Stimulated activated naive CD8-positive, alpha-beta T cell treated with anti-CD3 and anti-CD28 coated beads, Interleukin-15, Interleukin-2, amounts not matched to agents 100 U/mL and 50 U/mL, for 24 hours (primary cell): ENCODE data around the gene TPRX2.
A peak's percentile ranks its signal among the peaks of the same experiment; 100 is the strongest.
"Not testable (repeated sequence)": the region's sequence is repeated elsewhere in the genome, so short reads cannot be mapped to it uniquely, and the experiment has no call there.

Experiments used
- ATAC-seq: fragments of 150-1000 bp; cut with Tn5 transposase; one replicate; pipeline ENCODE4 v1.10.0; 2021
- DNase-seq: peaks from one replicate; pipeline ENCODE4 v3.0.0; 2021

Gene TPRX2

DNA sequence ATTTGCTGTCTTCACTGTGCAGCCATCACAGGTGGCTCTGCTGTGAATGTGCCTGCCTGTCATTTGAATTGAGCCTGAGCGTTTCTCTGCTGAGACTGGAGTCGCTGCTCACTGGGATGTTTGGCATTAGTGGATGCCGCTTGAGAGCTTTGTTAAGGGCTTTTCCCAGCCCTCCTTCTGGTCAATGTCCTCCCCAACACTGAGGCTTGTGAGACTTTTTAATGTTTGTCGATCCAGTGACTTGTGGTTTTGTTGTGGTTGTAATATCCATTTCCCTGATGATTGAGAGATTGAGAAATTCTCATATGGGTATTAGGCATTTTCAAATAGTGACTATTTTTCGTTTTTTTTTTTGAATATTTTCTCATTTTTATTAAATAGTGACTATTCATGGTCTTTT, 2.6 kb downstream of the TPRX2 start:
- no peak for ATAC-seq

DNA sequence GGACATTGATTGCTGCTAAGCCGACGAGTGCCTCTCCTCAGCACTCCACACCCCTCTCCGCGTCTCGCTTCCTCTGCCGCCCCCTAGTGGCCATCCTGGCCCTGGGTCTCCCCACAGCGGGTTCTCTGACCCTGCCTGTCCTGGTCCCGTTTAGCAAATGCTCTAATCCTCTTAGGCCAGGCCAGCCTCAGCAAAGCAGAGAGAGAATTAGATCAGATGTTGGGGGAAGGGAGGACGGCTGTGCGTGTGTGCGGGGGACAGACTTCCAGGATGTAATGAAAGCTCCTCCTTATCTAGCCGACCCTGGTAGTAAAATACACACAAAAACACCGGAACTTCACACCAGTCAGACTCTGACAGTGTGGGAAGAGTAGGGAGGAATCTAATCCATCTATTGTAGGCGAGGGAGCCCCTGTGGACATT, 4.5 kb downstream of the TPRX2 start:
- DNase-seq (peak; percentile 95), ATAC-seq (peak; percentile 89)

More for the DNA sequence above, 2.6 kb downstream of the TPRX2 start:
- DNase-seq = no peak

DNA sequence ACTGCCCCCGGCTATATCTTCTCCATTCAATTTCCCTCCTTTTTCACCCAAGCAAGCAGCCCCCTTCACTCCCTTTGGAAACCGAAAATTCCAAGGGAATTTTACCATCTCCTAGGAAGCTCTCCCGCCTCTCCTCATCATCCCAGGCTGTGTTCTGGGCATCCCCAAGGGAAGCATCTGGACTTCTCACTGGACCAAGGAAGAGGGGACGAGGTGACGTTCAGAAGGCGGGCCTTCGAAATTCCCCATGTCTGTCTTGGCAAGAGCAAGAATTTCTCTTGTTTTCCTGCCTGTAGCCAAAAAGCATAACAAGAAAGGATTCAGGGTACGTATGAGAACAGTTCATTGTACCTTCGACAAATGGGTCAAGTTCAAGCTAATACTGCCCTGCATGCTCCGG, 6.1 kb downstream of the TPRX2 start:
- DNase-seq (no peak), ATAC-seq (no peak)

DNA sequence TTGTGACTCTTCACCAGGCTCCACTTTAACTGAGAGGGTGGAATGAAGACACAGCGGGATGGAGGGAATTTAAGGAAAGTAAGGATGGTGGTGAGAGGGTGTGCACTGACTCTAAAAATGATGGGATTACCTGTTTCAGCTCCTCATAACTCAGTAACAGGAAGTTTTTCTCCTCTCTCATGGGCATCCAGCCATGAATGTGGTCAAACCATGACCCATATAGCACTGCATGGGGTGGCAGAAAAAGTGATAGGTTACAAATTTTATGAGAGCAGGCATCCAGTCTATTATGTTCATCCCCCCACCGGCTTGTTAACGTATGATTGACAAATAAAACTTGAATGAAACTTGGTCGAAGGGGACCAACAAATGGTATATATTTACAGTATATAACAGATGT, 19.9 kb downstream of the TPRX2 start:
- DNase-seq = no peak
- no peak for ATAC-seq

DNA sequence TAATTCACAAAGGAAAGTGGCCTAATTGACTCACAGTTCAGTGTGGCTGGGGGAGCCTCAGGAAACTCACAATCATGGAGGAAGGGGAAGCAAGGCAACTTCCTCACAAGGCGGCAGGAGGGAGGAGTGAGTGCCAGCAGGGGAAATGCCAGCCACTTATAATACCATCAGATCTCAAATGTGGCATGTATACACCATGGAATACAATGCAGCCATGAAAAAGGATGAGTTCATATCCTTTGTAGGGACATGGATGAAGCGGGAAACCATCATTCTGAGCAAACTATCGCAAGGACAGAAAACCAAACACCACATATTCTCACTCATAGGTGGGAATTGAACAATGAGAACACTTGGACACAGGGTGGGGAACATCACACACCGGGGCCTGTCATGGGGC, 20.4 kb downstream of the TPRX2 start:
- ATAC-seq, DNase-seq: not testable (repeated sequence)

DNA sequence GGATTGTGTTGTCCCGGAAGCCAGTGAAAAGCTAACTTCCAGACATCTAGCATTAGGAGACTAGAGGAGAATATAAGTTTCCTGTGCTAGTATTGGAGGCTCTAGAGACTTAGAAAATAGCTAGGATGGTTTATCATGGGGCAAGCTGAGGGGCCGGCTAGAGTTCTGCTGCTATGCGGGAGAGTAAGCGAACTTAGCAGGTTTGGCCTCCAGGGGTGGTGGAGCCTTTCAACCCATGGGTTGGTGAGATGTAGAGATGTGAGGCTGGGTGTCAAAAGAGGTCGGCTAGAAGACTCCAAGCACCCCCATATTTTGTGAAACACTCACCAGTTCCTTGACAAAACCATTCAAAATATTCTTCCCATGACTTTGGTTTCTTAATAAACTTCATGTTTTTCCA, 22.7 kb downstream of the TPRX2 start:
- ATAC-seq (no peak), DNase-seq (no peak)

DNA sequence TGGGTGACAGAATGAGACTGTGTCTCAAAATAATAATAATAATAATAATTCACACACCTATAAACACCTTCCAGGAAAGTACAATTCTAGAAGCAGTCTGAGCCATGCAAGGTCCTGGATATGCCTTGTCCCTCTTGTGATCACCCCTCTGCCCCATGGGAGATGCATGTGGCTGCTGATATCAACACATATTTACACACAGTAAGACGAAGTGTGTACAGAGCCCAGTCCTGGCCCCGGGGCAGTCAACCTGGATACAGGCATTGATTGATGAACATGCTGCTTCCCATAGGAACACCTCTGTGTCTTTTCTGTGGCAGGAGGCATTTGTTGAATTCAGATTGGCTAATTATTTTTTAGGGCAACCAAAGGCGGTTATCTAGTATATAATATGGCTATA, 23.9 kb downstream of the TPRX2 start:
- DNase-seq = no peak
- no peak for ATAC-seq

DNA sequence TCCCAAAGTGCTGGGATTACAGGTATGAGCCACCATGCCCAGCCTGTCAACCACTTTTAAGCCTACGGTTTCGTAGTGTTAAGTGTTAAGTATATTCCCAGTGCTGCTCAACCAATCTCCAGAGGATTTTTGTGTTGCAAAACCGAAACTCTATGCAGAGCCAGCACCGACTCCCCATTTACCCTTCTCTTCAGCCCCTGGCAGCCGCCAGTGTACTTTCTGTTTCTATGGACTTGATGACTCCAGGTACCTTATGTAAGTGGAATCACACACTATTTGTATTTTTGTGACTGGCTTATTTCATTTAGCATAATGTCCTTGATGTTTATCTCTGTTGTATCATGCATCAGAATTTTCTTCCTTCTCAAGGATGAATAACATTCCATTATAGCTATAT, 26.0 kb downstream of the TPRX2 start:
- DNase-seq = no peak
- no peak for ATAC-seq

DNA sequence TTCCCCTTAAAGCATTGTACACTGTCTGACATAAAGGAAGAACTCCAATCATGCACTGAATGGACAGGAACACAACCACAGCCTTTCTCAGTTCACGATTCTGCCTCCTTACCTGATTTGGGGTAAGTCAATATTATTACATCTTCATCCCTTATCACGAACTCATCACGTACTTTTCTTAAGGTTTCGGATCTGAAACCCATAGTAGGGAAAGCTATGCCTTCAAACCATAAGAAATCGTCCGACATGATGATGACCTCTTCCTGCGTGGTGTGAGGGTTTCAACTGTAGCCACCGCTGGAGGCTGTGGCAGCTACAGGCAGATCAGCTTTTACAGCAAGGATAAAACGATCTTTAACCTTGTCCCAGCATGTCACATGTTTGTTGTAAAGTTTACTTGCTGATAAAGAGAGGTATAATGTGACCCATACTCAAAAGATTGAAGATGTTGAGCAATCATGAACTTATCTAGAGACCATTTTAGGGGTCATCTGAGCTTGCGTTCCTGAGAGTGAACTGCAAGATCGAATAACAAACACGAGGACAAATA, 27.1 kb downstream of the TPRX2 start, which contains the start of gene SULT2A1:
Gene SULT2A1, minus strand, starts transcription at position 306 of the 550 bp plus-strand sequence. Its CDS starts 58 bp downstream, at position 248.
- no peak for ATAC-seq
- DNase-seq = no peak

DNA sequence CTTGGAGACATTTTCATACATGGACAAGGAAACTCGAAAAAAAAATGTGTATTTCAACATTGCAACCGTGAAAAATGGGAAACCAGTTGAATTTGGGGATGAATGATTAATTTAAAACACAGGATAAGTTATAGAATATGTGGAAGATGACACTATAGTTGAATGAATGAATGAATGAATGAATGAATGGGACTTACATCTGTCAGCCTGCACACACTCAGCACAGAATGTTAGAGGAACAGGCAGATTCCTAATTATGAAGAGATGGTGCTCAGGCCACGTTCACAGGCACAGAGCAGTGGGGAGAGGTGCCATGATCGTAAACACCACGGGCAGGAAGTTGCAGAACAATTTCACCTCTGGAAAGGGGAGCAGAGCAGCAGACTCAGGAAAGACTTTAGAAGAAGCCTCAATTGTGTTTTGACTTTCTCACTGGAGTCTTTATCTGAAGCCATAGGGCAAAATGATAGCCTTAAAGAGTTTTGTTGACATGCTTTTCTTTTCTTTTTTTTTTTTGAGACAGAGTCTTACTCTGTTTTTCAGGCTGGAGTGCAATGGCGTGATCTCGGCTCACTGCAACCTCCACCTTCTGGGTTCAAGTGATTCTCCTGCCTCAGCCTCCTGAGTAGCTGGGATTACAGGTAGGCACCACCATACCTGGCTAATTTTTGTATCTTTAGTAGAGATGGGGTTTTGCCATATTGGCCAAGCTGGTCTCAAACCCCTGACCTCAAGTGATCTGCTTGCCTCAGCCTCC, 32.0 kb downstream of the TPRX2 start:
- DNase-seq = no peak
- no peak for ATAC-seq

DNA sequence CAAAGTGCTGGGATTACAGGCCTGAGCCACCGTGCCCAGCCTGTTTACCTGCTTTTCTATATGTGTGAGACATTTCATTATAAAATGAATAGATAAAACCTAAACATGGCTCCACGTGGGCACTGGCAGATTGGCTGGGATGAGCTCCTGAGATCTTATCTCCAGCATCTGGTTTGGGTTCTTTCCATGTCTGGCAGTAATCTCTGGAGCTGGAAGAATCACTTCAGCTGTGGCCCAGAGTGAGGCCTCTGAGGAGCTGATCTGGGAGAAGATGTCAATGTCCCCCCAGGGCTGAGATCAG, 32.5 kb downstream of the TPRX2 start:
- ATAC-seq (no peak), DNase-seq (no peak)

DNA sequence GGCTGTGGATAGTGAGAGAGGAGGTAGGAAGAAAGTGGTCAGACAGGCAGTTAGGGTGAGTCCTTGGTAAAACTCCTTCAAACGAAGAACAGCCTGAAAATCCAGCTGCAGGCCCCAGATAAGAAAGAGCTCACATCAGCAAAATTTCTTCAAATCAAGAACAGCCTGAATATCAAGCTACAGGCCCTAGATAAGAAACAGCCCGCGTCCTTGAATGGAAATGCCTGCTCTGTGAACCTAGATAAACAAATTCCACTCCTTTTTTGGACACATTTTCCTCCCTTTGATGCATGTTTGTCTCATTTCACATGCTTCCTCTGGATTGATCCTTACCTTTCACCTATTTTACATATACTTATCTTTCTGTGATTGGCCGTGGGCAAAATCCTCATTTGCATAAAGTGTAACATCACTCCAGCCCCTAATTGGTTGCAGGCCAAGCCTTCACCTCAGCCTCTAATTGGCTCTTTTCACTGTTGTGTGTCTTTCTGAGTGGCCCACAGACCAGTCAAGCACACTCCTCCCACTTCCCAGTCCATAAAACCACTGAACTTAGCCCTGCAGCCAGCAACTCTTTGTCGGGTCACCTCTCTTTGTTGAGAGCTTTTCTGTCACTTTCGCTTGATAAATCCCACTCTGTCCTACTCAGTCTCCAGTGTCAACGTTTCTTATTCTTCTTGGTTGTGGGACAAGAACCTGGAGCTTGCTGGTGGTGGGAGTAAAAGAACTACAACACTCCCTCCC, 33.1 kb downstream of the TPRX2 start:
- ATAC-seq = no peak

DNA sequence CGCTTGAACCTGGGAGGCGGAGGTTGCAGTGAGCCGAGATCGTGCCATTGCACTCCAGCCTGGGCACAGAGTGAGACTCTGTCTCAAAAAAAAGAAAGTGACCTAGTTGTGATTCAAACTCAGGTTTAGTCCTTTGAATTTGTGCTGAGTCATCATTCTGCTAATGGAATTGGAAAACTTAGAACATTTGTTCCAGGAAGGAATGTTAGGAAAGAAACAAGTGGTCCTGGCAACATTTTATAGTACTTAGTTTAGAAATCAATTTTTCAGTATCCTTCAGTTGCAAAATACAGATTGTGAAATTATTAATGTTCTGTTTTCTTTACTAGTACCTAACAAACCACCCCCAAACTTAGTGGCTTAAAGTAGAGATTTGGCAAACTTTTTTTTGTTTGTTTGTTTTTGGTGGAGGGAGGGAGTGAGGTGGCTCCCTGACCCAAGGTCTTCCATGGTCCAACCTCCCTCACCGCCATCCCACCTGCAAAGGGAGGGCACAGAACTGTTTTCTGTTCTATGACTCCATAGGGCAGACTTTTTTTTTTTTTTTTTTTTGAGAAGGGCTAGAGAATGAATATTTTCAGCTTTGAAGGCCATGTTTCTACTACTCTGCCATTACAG, 36.2 kb downstream of the TPRX2 start:
- no peak for ATAC-seq
- no peak for DNase-seq

More for the DNA sequence above, 33.1 kb downstream of the TPRX2 start:
- no peak for DNase-seq

DNA sequence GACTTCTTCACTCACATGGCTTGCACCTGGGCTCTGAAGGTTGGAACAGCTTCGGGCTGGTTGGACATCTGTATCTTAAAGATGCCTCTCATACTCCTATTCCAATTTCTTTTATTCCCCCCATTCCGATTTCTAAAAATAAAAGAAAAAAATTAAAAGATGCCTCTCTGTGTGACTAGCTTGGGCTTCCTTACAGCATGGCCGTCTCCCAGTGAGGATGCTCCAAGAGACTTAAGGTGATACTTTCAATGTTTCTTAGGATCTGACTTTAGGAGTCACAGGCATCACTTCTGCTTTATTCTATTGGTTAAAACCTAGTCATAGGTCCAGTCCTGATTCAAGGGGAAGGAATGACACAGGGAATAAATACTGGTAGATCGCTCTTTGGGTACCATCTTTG, 37.0 kb downstream of the TPRX2 start:
- DNase-seq (no peak), ATAC-seq (no peak)

DNA sequence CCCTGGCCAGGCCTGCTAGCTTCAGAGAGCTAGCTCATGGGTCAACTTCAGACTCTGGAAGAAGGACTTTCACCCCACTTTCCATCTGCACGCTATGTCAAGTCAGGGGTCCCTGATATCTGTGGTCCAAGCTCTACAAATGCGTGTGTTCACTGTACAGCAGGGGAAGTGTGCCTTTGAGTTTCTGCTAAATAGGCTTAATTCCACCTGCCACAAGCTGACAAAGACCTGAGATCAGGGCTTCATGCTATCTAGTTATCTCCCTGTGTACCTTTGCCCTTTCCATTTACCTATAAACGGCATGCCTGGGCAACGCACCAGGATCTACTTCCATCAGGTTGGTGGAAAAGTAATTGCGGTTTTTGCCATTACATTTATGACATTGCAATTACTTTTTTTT, 37.7 kb downstream of the TPRX2 start:
- DNase-seq (no peak), ATAC-seq (no peak)

DNA sequence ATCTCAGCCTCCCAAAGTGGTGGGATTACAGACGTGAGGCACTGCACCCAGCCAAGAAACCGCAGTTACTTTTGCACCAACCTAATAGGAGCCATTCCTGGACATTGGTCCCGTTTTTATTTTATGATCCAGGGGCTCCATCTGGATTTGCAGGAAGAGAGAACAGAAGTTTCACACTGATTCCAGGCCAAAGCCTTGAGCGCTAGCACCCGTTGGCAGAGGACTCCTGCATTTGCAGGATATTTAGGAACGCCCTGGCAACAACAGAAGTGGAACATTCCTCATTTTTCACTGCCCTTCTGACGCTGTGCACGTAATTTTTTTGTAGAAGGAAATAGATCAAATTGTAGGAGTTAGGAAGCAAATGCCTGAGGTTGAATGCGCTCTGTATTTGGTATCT, 38.8 kb downstream of the TPRX2 start:
- ATAC-seq (no peak), DNase-seq (no peak)

DNA sequence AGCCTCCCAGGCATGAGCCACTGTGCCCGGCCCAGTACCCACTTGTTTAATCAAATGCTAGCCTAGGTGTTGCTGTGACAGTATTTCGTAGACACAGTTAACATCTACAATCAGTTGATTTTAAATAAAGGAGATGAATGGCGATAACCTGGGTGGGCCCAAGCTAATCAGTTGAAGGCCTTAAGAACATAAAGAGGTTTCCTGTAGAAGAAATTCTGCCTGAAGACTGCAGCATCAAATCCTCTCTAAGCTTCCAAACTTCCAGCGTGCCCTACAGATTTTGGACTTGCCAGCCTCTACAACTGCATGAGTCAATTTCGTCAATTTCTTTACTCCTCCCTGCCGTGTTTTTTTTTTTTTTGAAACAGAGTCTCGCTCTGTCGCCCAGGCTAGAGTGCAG, 40.3 kb downstream of the TPRX2 start:
- ATAC-seq = no peak
- DNase-seq = no peak

DNA sequence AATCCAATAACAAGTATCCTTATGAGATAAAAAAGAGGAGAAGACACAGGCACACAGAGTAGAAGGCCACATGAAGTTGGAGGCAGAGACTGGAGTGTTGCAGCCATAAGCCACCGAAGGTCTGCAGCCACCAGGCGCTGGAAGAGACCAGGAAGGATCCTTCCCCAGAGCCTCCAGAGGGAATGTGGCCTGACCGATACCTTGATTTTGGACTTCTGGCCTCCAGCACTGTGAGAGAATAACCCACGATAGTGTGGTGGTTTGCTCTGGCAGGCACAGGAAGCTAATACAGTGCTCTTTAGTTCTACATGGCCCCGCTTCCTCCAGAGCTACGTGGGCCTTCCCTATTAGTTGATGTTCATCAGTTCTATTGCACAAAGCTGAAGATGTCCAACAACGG, 42.3 kb downstream of the TPRX2 start:
- ATAC-seq = no peak
- no peak for DNase-seq

DNA sequence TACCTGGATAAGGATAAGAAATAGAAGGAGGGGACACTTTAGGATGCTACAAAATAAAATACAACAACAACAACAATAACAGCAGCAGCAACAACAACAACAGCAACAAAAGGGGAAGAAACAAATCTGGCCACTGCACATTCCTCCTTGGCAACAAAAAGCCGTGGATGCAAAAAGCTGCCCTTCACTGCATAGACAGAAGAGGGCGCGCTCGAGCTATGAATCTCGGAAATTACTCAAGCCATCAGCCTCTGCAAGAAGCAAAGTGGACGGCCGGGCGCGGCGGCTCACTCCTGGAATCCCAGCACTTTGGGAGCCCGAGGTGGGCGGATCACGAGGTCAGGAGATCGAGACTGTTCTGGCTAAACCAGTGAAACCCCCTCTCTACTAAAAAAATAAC, 50.3 kb downstream of the TPRX2 start:
- peak; percentile 60 for DNase-seq
- ATAC-seq = not testable (repeated sequence)

DNA sequence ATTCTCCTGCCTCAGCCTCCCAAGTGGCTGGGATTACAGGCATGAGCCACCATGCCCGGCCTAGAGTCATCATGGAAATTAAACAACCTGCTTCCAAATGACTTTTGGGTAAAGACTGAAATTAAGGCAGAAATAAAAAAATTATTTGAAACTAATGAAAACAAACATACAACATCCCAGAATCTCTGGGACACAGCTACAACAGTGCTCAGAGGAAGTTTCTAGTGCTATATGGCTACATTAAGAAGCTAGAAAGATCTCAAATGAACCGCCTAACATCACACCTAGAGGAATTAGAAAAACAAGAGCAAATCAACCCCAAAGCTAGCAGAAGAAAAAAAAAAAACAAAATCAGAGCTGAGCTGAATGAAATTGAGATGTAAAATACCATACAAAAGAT, 51.2 kb downstream of the TPRX2 start:
- not testable (repeated sequence) for ATAC-seq, DNase-seq
